HUES64 (cell line): ENCODE data around the gene EXD2.
A peak's percentile ranks its signal among the peaks of the same experiment; 100 is the strongest.

Experiments used
- H3K27ac ChIP-seq: 2 replicates; pipeline ENCODE4 v1.7.0; 2013; ENCODE audit warnings: low read depth, low read length, inconsistent platforms
- H3K27me3 ChIP-seq: 2 replicates; pipeline ENCODE4 v1.6.1; 2013; ENCODE audit warnings: mild to moderate bottlenecking, low read length; ENCODE audit not compliant: insufficient read depth
- H3K36me3 ChIP-seq: 2 replicates; pipeline ENCODE4 v1.6.1; 2013; ENCODE audit warnings: mild to moderate bottlenecking, low read length; ENCODE audit not compliant: insufficient read depth
- H3K4me1 ChIP-seq: 2 replicates; pipeline ENCODE4 v1.6.1; 2013; ENCODE audit warnings: mild to moderate bottlenecking, low read length, moderate library complexity; ENCODE audit not compliant: insufficient read depth
- H3K4me3 ChIP-seq: 2 replicates; pipeline ENCODE4 v1.5.1; 2013; ENCODE audit warnings: mild to moderate bottlenecking, low read length, moderate library complexity
- H3K9ac ChIP-seq: 2 replicates; pipeline ENCODE4 v1.6.1; 2013; ENCODE audit warnings: mild to moderate bottlenecking, low read depth, low read length
- H3K9me3 ChIP-seq: 2 replicates; pipeline ENCODE4 v1.6.1; 2013; ENCODE audit warnings: low read depth, low read length; ENCODE audit not compliant: insufficient read depth
- WGBS: fragments of 150-250, 120-280 bp; methylation state at CpG from one replicate; pipeline ENCODE4 v1.1.7; 2013; ENCODE audit warnings: missing lambda C conversion rate; 5-methylcytosine and 5-hydroxymethylcytosine counted together

EXD2 gene

DNA sequence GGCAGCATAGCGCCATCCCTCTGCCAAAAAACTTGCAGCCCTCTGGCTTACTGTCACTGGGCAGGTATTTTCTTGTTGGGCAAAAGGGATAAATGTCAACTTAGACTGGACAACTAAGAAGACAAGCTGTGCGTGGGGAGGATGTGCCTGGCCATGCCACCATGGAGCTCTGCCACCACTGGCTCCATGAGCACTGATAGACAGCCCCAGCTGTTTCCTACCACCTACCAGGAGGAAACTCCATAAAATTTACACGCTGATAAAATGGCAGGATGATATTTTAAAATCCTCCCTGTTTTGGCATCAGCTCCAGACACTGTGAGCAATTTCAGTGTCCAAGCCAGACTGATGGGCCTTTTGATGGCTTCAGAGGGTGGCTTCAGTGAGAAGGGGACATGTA, 61.6 kb downstream of the EXD2 start:
- peaks cover 13% of the 10 kb centered on the region for H3K27me3 ChIP-seq
- no peak overlapping the region for H3K9ac ChIP-seq
- no peaks in the 10 kb centered on the region for H3K4me1 ChIP-seq
- no peak overlapping the region for H3K4me3 ChIP-seq
- WGBS: 87% methylated on average over 3 of the region's 3 CpGs
- H3K27ac ChIP-seq: no peak overlapping the region
- H3K36me3 ChIP-seq: no peaks in the 10 kb centered on the region
- no peaks in the 10 kb centered on the region for H3K9me3 ChIP-seq

DNA sequence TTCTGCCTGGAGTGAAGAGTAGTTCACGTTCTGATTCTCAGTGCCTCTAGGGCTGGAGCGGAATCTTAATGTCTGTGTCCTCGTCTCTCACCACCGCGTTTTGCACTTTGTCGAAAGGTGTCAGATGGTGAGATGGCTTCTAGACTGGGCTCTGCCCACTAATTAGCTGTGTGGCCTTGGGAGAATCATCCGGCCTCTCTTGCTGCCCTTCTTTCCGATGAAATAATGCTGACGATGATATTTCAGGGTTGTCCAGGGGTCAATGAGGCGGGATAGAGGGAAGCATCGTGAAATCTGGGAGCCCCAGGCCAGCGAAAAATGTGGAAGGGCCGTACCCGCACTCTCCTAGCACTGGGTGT, 67.8 kb downstream of the EXD2 start:
- no peaks in the 10 kb centered on the region for H3K36me3 ChIP-seq
- no peak overlapping the region for H3K9ac ChIP-seq
- H3K9me3 ChIP-seq: no peaks in the 10 kb centered on the region
- H3K4me3 ChIP-seq: peak overlapping the region; percentile 74
- H3K27ac ChIP-seq: no peak overlapping the region
- peaks cover 10% of the 10 kb centered on the region; the same call in 1 of the 2 replicates for H3K4me1 ChIP-seq
- WGBS: 12% methylated on average over 14 of the region's 14 CpGs
- H3K27me3 ChIP-seq: peaks cover 58% of the 10 kb centered on the region

DNA sequence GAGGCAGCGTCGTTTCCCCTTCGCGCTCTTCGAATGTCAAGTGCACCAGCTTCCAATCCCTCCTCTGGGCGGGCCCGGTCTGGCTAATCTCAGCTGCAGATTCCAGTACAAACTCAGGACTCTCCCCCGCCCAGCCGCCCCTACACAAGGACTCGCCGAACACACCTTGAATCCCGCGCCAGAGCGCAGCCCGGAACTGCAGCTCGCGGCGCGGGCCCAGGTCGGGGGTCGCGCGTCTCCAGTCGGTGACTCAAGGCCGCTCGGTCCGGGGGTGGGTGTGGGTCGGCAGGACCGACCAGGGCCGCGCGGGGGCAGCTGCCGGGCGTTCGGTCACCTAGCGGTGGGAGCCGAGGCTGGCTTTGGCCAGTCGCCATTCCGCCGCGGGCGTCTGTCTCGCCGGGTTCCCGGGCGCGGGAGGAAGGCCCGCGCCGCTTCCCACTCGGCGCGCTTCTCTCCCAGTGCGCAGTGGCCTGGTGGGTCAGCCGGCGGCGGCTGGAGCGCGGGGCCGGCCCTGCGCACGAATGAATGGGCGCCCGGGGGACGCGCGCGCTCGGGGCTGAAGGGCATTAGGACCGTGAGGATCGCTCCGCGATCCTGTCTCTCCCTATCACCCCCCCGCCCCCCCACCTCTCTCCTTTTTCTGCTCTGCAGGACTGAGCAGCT, 68.4 kb downstream of the EXD2 start, which contains the start of gene GALNT16:
Gene GALNT16, plus strand, starts transcription at position 632 of the 663 bp plus-strand sequence. CDS start 133 bp downstream, outside the sequence.
- peaks cover 58% of the 10 kb centered on the region for H3K27me3 ChIP-seq
- peak within 1 kb of the TSS; percentile 70 for H3K9ac ChIP-seq
- no peak within 1 kb of the TSS for H3K27ac ChIP-seq
- H3K9me3 ChIP-seq: no peaks in the 10 kb centered on the region
- H3K4me3 ChIP-seq: peak within 1 kb of the TSS; percentile 74
- peaks cover 10% of the 10 kb centered on the region; the same call in 1 of the 2 replicates for H3K4me1 ChIP-seq
- under 1% methylated on average over 73 of the region's 74 CpGs for WGBS
- H3K36me3 ChIP-seq: no peaks in the 10 kb centered on the region

DNA sequence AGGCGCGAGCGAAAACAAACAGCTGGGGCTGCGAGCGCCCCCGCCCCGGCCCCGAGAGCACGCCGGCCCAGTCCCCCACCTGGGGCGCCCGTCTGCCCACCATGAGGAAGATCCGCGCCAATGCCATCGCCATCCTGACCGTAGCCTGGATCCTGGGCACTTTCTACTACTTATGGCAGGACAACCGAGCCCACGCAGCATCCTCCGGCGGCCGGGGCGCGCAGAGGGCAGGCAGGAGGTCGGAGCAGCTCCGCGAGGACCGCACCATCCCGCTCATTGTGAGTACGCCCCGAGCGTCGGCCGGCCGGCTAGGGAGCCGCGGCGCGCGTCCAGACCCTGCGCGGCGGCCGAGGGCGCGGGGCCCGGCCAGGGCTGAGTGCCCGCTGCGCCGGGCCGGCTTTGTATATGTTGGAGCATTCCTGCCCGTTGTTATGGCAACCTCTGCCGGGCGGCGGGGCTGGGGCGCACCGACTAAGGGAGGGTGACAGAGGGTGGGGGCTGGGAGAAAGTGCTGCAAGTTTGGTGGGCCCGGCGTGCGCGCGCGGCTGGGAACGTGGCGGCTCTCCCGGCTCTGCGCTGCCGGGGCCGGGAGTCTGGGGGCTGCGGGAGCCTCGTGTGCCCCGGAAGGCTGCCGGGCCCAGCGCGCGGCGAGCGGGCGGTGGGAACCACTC, 69.0 kb downstream of the EXD2 start:
- Histone ChIP-seq H3K9ac (peak overlapping the region; percentile 70), H3K4me3 (peak overlapping the region; percentile 74), H3K4me1 (peaks cover 10% of the 10 kb centered on the region; the same call in 1 of the 2 replicates), H3K9me3 (no peaks in the 10 kb centered on the region), H3K27ac (no peak overlapping the region), H3K27me3 (peaks cover 58% of the 10 kb centered on the region), H3K36me3 (no peaks in the 10 kb centered on the region)
- under 1% methylated on average over 78 of the region's 78 CpGs for WGBS

DNA sequence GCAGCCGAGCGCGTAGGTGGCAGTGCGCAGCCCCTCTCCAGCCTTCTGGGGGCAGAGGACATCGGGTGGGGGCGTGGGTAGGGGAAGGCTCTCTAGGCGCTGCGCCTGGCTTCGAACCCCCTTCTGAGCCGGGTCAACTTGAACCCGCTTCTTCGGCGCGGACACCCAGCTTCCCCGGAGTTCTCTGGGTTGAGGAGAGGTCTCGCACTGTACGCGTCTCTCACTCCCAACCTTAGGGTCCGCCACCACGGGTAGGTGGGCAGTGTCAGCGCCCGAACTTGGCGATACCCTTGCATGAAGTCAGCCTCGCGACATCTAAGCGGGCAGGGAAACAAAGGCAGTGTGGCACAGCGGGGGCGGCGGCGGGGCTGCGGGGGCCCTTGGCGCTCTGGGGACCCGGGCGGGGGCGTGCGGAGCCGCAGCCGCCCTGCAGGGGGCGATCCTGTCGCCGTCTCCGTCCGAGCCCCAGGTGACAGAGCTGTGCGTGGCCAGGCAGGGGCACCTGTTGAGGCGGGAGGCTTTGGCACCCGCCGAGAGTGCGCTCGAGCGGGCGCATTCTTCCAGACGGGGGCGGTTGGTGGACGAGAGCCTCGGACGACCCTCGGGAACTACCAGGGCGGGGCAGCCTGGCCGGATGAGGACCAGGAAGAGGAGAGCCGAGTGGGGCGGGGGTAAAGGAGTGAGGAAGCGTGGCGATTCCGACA, 69.7 kb downstream of the EXD2 start:
- H3K4me1 ChIP-seq: peaks cover 10% of the 10 kb centered on the region; the same call in 1 of the 2 replicates
- peak overlapping the region; percentile 24; the same call in 1 of the 2 replicates for H3K9ac ChIP-seq
- no peak overlapping the region for H3K27ac ChIP-seq
- peaks cover 58% of the 10 kb centered on the region for H3K27me3 ChIP-seq
- WGBS: 1% methylated on average over 64 of the region's 64 CpGs
- no peaks in the 10 kb centered on the region for H3K36me3 ChIP-seq
- H3K4me3 ChIP-seq: peak overlapping the region; percentile 74
- H3K9me3 ChIP-seq: no peaks in the 10 kb centered on the region

DNA sequence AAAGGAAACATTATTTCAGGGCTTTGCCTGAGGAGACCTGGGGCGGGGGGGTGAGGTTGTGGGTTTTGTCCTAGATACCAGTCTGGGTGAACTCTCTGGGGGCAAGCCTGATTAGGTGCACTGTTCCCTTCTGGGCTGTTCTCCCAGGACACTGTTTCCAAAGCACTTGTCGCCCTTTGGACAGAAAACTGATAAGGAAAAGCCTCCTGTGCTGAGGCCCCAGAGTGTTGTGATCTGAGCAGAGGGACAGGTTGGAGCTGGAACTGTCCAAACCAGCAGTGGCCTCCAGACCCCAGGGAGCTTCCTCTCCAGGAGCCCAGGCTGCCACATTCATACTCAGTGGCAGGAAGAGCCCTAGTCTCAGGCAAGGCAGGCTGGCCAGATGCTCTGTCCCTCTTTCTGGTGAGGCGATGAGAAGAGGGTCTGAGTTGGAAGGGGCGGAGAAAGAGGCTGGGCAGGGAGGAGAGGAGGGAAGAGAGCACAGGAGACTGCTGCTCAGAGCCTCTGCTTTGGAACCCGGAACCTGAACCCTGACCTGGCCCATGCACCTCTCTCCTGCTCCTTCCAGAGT, 70.5 kb downstream of the EXD2 start:
- Histone ChIP-seq H3K27ac (no peak overlapping the region), H3K9me3 (no peaks in the 10 kb centered on the region), H3K4me3 (peak overlapping the region; percentile 74), H3K9ac (no peak overlapping the region), H3K4me1 (peaks cover 10% of the 10 kb centered on the region; the same call in 1 of the 2 replicates), H3K27me3 (peaks cover 55% of the 10 kb centered on the region), H3K36me3 (no peaks in the 10 kb centered on the region)
- 31% methylated on average over 5 of the region's 5 CpGs for WGBS

DNA sequence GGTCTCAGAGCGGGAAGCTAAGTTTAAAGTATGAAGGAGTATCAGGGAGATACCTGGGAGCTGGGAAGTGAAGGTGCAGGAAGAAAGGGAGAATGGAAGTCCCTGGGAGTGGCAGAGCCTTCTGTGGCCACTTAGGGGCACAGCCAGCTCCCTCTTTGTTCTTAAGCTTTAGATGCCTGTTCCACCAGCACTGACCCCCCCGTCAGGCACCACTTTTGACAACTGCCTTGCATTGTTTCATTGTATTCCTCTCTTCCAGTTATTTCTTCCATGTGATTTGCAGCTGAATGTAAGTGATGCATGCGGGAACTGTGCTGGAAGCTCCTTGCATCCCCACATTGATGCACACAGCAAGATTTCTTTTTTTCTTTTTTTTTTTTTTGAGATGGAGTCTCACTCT, 71.2 kb downstream of the EXD2 start:
- no peak overlapping the region for H3K9ac ChIP-seq
- H3K27me3 ChIP-seq: peaks cover 48% of the 10 kb centered on the region
- no peaks in the 10 kb centered on the region for H3K9me3 ChIP-seq
- WGBS: 60% methylated on average over 3 of the region's 3 CpGs
- H3K4me1 ChIP-seq: peaks cover 10% of the 10 kb centered on the region; the same call in 1 of the 2 replicates
- no peak overlapping the region for H3K27ac ChIP-seq
- no peak overlapping the region for H3K4me3 ChIP-seq
- H3K36me3 ChIP-seq: no peaks in the 10 kb centered on the region

DNA sequence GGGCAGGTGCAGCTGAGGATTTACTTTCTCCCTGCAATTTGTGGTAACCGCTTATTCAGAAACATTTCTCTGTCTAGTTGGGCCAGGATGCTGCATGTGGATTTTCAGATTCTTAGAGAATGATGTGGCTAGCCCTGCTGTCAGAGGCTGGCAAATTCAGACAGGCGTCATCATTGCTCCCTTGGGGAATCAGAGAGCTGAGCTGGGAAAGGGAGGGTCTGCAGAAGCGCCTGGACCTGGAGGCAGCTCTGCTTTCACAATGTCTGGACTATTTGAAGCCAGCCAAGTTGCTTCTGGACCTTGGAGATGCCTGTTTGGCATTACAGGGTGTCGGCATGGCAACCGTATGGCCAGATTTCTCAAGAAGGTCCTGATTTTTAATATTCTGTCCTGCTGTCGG, 72.1 kb downstream of the EXD2 start:
- H3K9me3 ChIP-seq: no peaks in the 10 kb centered on the region
- H3K9ac ChIP-seq: no peak overlapping the region
- H3K36me3 ChIP-seq: no peaks in the 10 kb centered on the region
- peaks cover 40% of the 10 kb centered on the region for H3K27me3 ChIP-seq
- H3K4me3 ChIP-seq: no peak overlapping the region
- H3K4me1 ChIP-seq: peaks cover 10% of the 10 kb centered on the region; the same call in 1 of the 2 replicates
- 89% methylated on average over 6 of the region's 6 CpGs for WGBS
- no peak overlapping the region for H3K27ac ChIP-seq

DNA sequence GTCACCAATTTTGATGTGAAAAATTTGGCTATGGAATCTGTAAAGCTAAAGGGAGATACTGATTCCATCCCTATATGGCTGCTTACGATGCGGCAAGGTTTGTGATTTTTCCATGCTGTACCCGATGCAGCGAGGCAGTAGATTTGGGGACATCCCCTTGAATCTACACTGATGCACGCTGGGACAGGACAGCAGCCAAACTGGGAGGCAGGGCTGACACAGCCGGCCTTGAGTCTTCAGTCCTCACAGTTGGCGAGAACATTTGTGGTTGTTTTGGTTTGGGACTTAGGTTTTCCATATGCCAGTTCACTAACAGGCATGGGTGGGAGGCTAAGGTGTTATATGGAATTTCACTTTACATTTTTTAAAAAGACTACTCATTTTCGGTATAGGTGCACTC, 72.5 kb downstream of the EXD2 start:
- WGBS: 94% methylated on average over 8 of the region's 8 CpGs
- Histone ChIP-seq H3K9me3 (no peaks in the 10 kb centered on the region), H3K27me3 (peaks cover 36% of the 10 kb centered on the region), H3K27ac (no peak overlapping the region), H3K4me3 (no peak overlapping the region), H3K4me1 (peaks cover 10% of the 10 kb centered on the region; the same call in 1 of the 2 replicates), H3K36me3 (no peaks in the 10 kb centered on the region), H3K9ac (no peak overlapping the region)

DNA sequence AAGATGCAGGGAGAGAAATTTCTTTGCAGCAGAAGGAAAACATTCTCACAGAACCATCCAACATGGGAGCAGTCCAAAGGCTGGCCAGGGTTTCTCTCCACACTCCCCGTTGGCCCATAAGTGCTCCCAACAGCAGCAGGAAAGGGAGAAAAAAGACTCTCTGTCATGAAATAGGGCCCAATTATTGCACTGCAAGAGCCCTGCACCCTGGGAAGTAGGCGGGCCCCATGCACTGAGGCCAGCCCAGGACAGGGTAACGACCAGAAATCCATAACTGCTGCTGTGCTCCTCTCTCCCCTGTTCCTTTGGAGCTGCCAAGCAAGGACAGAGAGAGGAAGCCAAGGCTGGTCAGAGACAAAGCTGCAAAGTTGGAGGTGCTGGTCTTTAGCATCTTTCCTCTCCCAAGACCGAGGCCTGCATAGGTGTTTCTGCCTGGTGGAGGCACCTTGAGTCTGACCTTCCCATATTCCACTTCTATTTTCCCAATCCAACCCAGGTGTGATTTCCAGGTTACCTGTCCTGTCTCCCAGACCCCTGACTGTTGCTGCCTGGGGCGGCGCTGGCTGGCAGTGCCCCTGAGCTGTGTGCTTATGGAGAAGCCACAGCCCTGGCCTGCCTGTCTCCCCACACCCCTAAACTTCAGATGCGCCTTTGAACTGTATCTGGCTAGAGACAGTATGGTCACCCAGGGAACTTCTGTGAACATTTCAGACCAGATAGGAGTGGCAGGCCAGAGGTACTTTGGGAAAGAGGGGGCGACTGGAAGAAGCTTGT, 75.5 kb downstream of the EXD2 start:
- H3K27ac ChIP-seq: no peak overlapping the region
- 90% methylated on average over 8 of the region's 8 CpGs for WGBS
- no peaks in the 10 kb centered on the region for H3K36me3 ChIP-seq
- no peak overlapping the region for H3K4me3 ChIP-seq
- H3K4me1 ChIP-seq: peaks cover 7% of the 10 kb centered on the region; the same call in 1 of the 2 replicates
- no peak overlapping the region for H3K9ac ChIP-seq
- no peaks in the 10 kb centered on the region for H3K9me3 ChIP-seq
- H3K27me3 ChIP-seq: peaks cover 6% of the 10 kb centered on the region
